ENCODE measurements around the gene MGAT4B. TPM values are rescaled to one million over a fixed set of nuclear protein-coding genes. Genes with fewer than 3 reads are reported as not detected.
A peak's percentile ranks its signal among the peaks of the same experiment; 100 is the strongest.

MGAT4B gene
- total and polyA plus RNA-seq, 5 donors: 56.7 to 82.2 (median 79.6) TPM

DNA sequence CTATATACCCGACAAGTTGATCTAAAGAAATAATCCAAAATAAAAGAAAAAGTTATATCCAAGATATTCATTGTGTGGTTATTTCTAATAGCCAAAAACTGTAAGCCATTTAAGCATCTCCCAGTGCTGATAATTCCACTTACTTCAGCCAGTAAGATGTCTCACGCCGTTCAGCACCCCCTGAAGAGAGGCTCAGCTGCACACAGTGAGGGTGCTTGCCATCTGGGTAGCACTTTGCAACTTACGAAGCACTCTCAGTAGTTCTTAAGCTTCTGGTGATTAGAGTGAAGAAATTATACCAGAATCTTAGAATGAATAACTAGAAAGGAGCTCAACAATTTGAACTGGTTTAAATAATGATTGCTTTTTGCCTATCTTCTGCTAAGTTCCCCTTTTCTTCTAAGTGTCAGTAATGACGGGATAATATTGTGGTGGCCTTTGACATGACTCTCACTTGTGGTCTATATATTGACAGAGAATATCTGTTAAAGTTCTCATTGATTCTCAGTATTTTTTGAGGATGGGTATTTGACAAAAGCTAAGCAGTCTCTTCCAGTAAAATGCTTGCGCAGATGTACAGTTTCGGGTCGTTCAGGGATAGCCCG lies 39.1 kb downstream of the MGAT4B start:
- peaks cover 8% of the 10 kb centered on the region for H3K4me1 ChIP-seq (ENCODE audit: control insufficient read depth, insufficient read depth, low read length)
- H3K9me3 ChIP-seq (ENCODE audit: control insufficient read depth, low read length): no peaks in the 10 kb centered on the region
- intact Hi-C loops (cut with DNase I): loop anchor here in 1 of 4 donors (10.0 kb wide), 1 partner anchor 97 kb away; no protein-coding TSS in a partner anchor
- ATAC-seq (no peak), DNase-seq (peak in 1 of 3 donors; percentile 4)
- WGBS: 84% methylated on average over 9 of the region's 9 CpGs
- no peak overlapping the region for H3K27ac ChIP-seq (ENCODE audit: low read length)
- no peak overlapping the region for H3K4me3 ChIP-seq (ENCODE audit: low read length)
- no peaks in the 10 kb centered on the region for H3K27me3 ChIP-seq (ENCODE audit: control insufficient read depth, insufficient read depth)

- Histone ChIP-seq H3K4me3 (ENCODE audit: low read length) (no peak overlapping the region), H3K9me3 (ENCODE audit: control insufficient read depth, low read length) (no peaks in the 10 kb centered on the region), H3K4me1 (ENCODE audit: control insufficient read depth, insufficient read depth, low read length) (peaks cover 12% of the 10 kb centered on the region), H3K27me3 (ENCODE audit: control insufficient read depth, insufficient read depth) (no peaks in the 10 kb centered on the region), H3K27ac (ENCODE audit: low read length) (no peak overlapping the region)
- ATAC-seq (peak in 1 of 2 donors; percentile 24), DNase-seq (peak in 1 of 3 donors; percentile 1)
- intact Hi-C loops (cut with DNase I): loop anchor here in 1 of 4 donors (10.0 kb wide), 1 partner anchor 98 kb away; no protein-coding TSS in a partner anchor
- 57% methylated on average over 12 of the region's 12 CpGs for WGBS
Observed at GRCh38 chr5:179766726-179767455, 39.8 kb downstream of the MGAT4B start.

- 77% methylated on average over 20 of the region's 20 CpGs for WGBS
- Histone ChIP-seq H3K4me1 (ENCODE audit: control insufficient read depth, insufficient read depth, low read length) (peaks cover 14% of the 10 kb centered on the region), H3K9me3 (ENCODE audit: control insufficient read depth, low read length) (no peaks in the 10 kb centered on the region), H3K27ac (ENCODE audit: low read length) (no peak overlapping the region), H3K27me3 (ENCODE audit: control insufficient read depth, insufficient read depth) (no peaks in the 10 kb centered on the region), H3K4me3 (ENCODE audit: low read length) (no peak overlapping the region)
- ATAC-seq (no peak), DNase-seq (peak in 1 of 3 donors; percentile 46)
- intact Hi-C loops (cut with DNase I): loop anchor here in 1 of 4 donors (10.0 kb wide), 1 partner anchor 99 kb away; no protein-coding TSS in a partner anchor
Observed at GRCh38 chr5:179766021-179766725, 40.5 kb downstream of the MGAT4B start.

GRCh38 chr5:179765400-179765799 lies 41.3 kb downstream of the MGAT4B start:
- H3K4me3 ChIP-seq (ENCODE audit: low read length): no peak overlapping the region
- ATAC-seq: peak; percentile 82 to 92
- WGBS: 31% methylated on average over 13 of the region's 13 CpGs
- H3K9me3 ChIP-seq (ENCODE audit: control insufficient read depth, low read length): no peaks in the 10 kb centered on the region
- no peaks in the 10 kb centered on the region for H3K27me3 ChIP-seq (ENCODE audit: control insufficient read depth, insufficient read depth)
- intact Hi-C loops (cut with DNase I): loop anchor here in 1 of 4 donors (10.0 kb wide), 1 partner anchor 99 kb away; no protein-coding TSS in a partner anchor
- DNase-seq: peak; percentile 82 to 87 (median 84)
- peak overlapping the region; percentile 60 for H3K27ac ChIP-seq (ENCODE audit: low read length)
- peaks cover 14% of the 10 kb centered on the region for H3K4me1 ChIP-seq (ENCODE audit: control insufficient read depth, insufficient read depth, low read length)

DNA sequence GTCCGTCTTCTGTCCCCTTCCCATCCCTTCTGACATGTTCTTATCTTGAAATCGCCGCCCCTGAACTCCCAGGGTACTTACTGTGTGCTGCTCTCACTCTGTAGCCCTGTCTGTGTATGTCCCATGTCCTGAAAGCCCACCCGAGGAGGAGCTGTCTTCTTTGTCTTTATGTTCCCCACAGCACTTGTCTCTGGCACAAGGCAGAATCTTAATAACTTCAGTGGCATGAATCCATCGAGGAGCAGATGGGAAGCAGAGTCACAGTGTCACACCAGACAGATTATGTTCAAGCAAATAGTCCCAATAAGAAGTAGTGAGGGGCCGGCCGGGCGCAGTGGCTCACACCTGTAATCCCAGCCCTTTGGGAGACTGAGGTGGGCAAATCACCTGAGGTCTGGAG lies 42.6 kb downstream of the MGAT4B start:
- ATAC-seq (no peak), DNase-seq (peak in 1 of 3 donors; percentile 33)
- Histone ChIP-seq H3K27ac (ENCODE audit: low read length) (no peak overlapping the region), H3K27me3 (ENCODE audit: control insufficient read depth, insufficient read depth) (no peaks in the 10 kb centered on the region), H3K4me3 (ENCODE audit: low read length) (no peak overlapping the region), H3K9me3 (ENCODE audit: control insufficient read depth, low read length) (no peaks in the 10 kb centered on the region), H3K4me1 (ENCODE audit: control insufficient read depth, insufficient read depth, low read length) (peaks cover 18% of the 10 kb centered on the region)
- WGBS: 65% methylated on average over 8 of the region's 8 CpGs
- intact Hi-C loops (cut with DNase I): loop anchor here in 2 of 4 donors (5.0 to 10.0 kb wide), 2 partner anchors 33 to 101 kb away; no protein-coding TSS in a partner anchor

DNA sequence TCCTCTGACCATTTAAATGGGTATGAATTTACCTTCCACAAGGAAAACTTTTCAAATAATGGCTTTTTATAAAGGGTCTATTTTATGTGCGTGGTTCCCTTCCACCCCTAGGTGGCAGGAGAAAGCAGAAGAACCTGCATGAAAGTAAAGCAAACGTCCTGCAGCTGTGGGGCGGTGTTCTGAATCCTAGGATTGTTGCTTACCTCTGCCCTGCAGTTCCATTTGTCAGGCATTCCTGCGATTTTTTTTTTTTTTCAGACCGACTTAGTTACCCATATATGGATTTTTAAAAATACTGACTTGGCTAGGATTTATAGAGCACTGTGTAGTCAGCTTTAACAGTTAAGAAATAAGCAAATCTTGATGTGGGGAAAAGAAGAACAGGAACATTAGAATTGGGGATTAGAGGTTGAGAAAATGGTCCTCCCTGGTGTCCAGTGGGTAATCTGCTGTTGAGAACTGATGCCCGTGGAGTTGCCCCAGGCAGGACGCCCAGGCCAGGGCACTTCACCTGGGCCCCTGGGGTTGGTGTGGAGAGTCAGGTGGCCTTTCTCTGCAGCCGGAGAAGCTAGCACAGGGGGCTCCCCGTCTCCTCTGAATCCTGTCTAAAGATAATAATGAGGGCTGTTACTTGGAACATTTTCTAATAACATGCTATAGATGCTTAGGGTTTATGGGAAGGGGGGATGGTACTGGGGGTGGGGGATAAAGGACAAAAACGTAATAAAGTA lies 43.3 kb downstream of the MGAT4B start:
- Histone ChIP-seq H3K27me3 (ENCODE audit: control insufficient read depth, insufficient read depth) (no peaks in the 10 kb centered on the region), H3K9me3 (ENCODE audit: control insufficient read depth, low read length) (no peaks in the 10 kb centered on the region), H3K27ac (ENCODE audit: low read length) (no peak overlapping the region), H3K4me3 (ENCODE audit: low read length) (no peak overlapping the region), H3K4me1 (ENCODE audit: control insufficient read depth, insufficient read depth, low read length) (peaks cover 18% of the 10 kb centered on the region)
- intact Hi-C loops (cut with DNase I): loop anchor here in 3 of 4 donors (1.0 to 10.0 kb wide), 3 partner anchors 33 to 101 kb away; no protein-coding TSS in a partner anchor
- ATAC-seq (peak; percentile 65 to 69), DNase-seq (peak; percentile 48 to 82 (median 59))
- WGBS: 26% methylated on average over 10 of the region's 10 CpGs

DNA sequence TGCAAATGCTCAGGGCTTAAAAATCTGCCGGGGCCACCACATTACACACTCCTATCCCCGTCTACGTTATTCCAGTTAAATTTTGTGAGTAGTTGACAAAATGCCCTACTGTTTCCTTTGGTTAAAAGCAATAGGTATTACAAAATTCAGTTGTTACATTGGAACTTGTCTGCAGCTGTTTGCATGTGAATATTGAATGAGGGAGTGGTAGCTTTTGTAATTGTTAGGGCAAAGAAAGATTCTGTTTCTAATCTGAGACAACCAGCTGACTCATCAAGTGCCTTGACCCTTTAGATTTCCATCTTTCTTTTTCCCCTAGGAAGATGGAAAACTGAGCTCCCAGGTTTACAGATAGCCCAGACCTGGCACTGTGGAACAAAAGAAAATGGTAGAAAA lies 43.9 kb downstream of the MGAT4B start:
- ATAC-seq (no peak), DNase-seq (peak in 1 of 3 donors; percentile 3)
- Histone ChIP-seq H3K27ac (ENCODE audit: low read length) (no peak overlapping the region), H3K9me3 (ENCODE audit: control insufficient read depth, low read length) (no peaks in the 10 kb centered on the region), H3K4me3 (ENCODE audit: low read length) (no peak overlapping the region), H3K27me3 (ENCODE audit: control insufficient read depth, insufficient read depth) (no peaks in the 10 kb centered on the region), H3K4me1 (ENCODE audit: control insufficient read depth, insufficient read depth, low read length) (peaks cover 18% of the 10 kb centered on the region)
- WGBS: 24% methylated on average over 3 of the region's 3 CpGs
- intact Hi-C loops (cut with DNase I): loop anchor here in 3 of 4 donors (1.0 to 10.0 kb wide), 3 partner anchors 34 to 102 kb away; no protein-coding TSS in a partner anchor

DNA sequence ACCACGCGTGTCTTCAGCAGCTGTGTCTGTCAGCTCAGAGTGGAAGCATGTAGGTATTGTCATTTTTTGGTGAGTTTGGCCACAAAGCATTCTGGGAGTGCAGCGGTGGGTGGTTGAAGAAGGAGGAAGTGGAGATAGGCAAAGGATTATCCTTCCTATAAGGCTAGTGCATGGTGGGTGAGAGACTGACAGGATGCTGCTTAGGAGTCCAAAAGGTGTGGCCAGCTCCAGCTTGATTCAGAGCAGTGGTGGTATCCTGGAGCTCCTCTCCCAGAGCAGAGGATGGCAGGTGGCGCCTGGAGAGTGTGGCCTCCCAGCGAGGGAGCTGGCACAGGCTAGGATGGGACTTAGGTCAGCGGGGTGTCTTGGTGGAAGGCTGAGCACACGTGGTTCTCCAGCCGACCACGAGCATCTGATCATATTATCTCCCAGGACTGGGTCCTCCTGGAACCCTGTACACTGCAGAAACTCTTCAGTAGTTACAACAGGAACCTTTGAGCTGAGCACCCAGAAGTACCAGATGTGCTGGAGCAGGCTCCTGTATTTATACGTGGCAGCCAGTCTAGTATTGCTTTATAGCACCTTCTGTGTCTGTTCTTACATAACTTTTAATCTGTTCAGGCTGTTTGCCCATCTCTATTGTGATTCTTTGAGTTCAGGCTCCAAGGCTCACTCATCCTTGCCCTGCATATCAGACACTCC lies 44.4 kb downstream of the MGAT4B start:
- Histone ChIP-seq H3K9me3 (ENCODE audit: control insufficient read depth, low read length) (no peaks in the 10 kb centered on the region), H3K27ac (ENCODE audit: low read length) (no peak overlapping the region), H3K4me1 (ENCODE audit: control insufficient read depth, insufficient read depth, low read length) (peaks cover 18% of the 10 kb centered on the region), H3K4me3 (ENCODE audit: low read length) (no peak overlapping the region), H3K27me3 (ENCODE audit: control insufficient read depth, insufficient read depth) (no peaks in the 10 kb centered on the region)
- intact Hi-C loops (cut with DNase I): loop anchor here in 2 of 4 donors (5.0 to 10.0 kb wide), 2 partner anchors 35 to 103 kb away; no protein-coding TSS in a partner anchor
- DNase-seq (peak in 1 of 3 donors; percentile 25), ATAC-seq (peak in 1 of 2 donors; percentile 23)
- WGBS: 40% methylated on average over 10 of the region's 10 CpGs

DNA sequence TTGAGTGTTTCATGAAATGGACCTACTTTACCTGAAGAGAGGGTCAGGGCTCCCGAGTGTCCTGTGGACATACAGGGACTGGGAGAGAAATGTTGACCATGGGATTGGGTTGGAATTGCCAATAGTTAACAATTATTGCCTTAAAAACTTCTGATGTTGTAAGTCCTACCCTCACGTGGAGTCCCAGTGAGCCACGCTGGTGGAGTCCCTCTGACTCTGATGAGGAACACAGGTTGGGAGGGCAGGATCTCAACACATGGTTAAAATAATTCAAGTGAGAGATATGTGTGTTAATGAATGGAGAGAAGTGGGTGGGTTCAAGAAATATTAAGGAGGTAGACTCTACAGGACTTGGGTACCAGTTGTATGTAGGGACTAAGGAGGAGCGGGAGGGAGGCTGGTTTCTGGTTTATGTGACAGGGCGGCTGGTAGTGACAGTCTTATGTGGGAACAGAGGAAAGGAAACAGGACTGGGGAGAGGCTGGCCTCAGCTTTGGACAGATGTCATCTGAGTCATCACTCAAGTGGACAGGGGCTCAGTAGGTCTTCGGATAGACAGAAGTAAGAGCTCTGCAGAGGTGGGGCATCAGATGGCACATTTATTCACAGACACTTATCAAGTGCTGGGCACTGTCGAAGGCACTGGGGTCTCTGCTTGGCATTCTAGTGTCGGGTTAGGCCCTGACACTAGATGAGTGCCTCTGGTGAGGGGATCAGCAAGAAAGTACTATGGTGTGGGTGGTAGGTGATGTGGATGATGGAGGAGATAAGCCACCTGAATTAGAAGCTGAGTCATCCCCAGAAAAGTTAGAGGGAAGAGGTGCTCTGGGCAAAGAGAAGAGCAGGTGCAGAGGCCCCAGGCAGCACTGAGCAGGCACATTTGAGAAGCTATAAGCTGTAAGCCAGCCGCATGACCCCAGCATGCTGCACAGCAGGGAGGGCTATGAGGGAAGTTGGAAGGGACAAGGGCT lies 46.8 kb downstream of the MGAT4B start:
- intact Hi-C loops (cut with DNase I): loop anchor here in 2 of 4 donors (5.0 to 10.0 kb wide), 2 partner anchors 37 to 105 kb away; no protein-coding TSS in a partner anchor
- 75% methylated on average over 9 of the region's 9 CpGs for WGBS
- H3K27ac ChIP-seq (ENCODE audit: low read length): no peak overlapping the region
- peak in 1 of 3 donors; percentile 21 for DNase-seq
- H3K4me3 ChIP-seq (ENCODE audit: low read length): no peak overlapping the region
- H3K27me3 ChIP-seq (ENCODE audit: control insufficient read depth, insufficient read depth): no peaks in the 10 kb centered on the region
- no peaks in the 10 kb centered on the region for H3K9me3 ChIP-seq (ENCODE audit: control insufficient read depth, low read length)
- ATAC-seq: no peak
- peaks cover 14% of the 10 kb centered on the region for H3K4me1 ChIP-seq (ENCODE audit: control insufficient read depth, insufficient read depth, low read length)
